ENCODE measurements around the gene UBR2.

UBR2 gene

DNA sequence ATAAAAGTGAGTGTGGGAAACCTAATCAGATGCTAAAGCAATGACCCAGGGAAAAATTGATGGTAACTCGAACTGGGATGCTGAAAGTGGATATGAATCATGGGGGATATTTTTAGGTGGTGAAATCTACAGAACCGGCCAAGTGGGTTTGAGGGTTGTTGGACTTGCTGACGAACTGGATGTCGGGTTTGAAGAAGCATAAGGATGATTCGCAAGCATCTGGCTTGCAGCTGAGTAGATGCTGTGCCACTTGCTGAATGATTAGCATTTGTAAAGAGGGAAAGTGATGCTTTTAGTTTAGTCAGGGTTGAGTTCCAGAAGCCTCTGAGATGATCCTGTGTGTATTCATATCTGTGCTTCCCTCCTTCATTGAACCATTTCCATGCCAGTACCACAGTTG lies 54.9 kb downstream of the UBR2 start:
- no peak overlapping the region for H3K4me3 ChIP-seq (ENCODE audit: low read depth, low read length)
- no peak for TF ChIP-seq CTCF (IDR thresholded peaks at IDR 0.05; ENCODE audit: low read depth, low read length, missing control alignments)
- no peak for DNase-seq (ENCODE audit: low read depth)

DNA sequence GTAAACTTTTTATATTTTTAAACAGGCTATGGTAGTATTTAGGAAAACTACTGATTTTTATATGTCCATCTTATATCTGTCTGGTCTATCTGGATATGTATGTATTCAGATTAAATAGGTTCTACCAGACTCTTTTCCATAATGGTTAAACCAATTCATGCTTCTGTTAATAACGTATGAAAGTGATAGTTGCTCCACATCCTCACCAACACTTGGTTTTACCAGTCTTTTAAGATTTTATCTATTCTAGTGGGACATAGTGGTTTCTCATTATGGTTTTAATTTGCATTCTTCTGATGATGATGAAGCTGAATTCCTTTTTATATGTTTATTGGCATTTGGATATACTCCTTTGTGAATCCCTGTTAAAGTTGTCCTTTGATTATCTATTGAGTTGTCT lies 56.1 kb downstream of the UBR2 start:
- DNase-seq (ENCODE audit: low read depth): no peak
- TF ChIP-seq CTCF (IDR thresholded peaks at IDR 0.05; ENCODE audit: low read depth, low read length, missing control alignments): no peak
- H3K4me3 ChIP-seq (ENCODE audit: low read depth, low read length): no peak overlapping the region

- DNase-seq (ENCODE audit: low read depth): no peak
- no peak for TF ChIP-seq CTCF (IDR thresholded peaks at IDR 0.05; ENCODE audit: low read depth, low read length, missing control alignments)
- no peak overlapping the region for H3K4me3 ChIP-seq (ENCODE audit: low read depth, low read length)
Observed at GRCh38 chr6:42624601-42625000, 60.8 kb downstream of the UBR2 start.

GRCh38 chr6:42627044-42627443 lies 63.2 kb downstream of the UBR2 start:
- TF ChIP-seq CTCF (IDR thresholded peaks at IDR 0.05; ENCODE audit: low read depth, low read length, missing control alignments): no peak
- H3K4me3 ChIP-seq (ENCODE audit: low read depth, low read length): no peak overlapping the region
- DNase-seq (ENCODE audit: low read depth): no peak

GRCh38 chr6:42627674-42628073 lies 63.8 kb downstream of the UBR2 start:
- no peak for TF ChIP-seq CTCF (IDR thresholded peaks at IDR 0.05; ENCODE audit: low read depth, low read length, missing control alignments)
- no peak for DNase-seq (ENCODE audit: low read depth)
- H3K4me3 ChIP-seq (ENCODE audit: low read depth, low read length): no peak overlapping the region

DNA sequence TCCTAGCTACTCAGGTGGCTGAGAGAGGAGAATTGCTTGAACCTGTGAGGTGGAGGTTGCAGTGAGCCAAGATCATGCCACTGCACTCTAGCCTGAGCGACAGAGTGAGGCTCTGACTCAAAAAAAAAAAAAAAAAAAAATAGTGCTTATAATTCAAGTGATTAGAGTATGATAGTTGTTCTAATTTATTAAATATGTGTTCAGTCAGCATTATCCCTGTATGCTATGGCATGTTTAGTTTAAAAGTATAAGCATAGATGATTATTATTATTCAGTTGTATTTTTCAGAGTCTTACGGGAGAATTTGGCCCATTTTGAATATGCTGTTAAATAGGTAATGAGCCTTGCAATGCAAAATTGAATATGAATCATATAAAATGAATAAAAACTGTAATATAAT lies 64.8 kb downstream of the UBR2 start:
- no peak overlapping the region for H3K4me3 ChIP-seq (ENCODE audit: low read depth, low read length)
- TF ChIP-seq CTCF (IDR thresholded peaks at IDR 0.05; ENCODE audit: low read depth, low read length, missing control alignments): no peak
- DNase-seq (ENCODE audit: low read depth): no peak

GRCh38 chr6:42629845-42630244 lies 66.0 kb downstream of the UBR2 start:
- H3K4me3 ChIP-seq (ENCODE audit: low read depth, low read length): no peak overlapping the region
- TF ChIP-seq CTCF (IDR thresholded peaks at IDR 0.05; ENCODE audit: low read depth, low read length, missing control alignments): no peak
- peak; percentile 15 for DNase-seq (ENCODE audit: low read depth)
